ENCODE measurements around the gene EXOSC1. TPM values are rescaled to one million over a fixed set of nuclear protein-coding genes. Genes with fewer than 3 reads are reported as not detected.

Gene EXOSC1
- total RNA-seq, 1 experiment from 2014 or later = 47.1 TPM

DNA sequence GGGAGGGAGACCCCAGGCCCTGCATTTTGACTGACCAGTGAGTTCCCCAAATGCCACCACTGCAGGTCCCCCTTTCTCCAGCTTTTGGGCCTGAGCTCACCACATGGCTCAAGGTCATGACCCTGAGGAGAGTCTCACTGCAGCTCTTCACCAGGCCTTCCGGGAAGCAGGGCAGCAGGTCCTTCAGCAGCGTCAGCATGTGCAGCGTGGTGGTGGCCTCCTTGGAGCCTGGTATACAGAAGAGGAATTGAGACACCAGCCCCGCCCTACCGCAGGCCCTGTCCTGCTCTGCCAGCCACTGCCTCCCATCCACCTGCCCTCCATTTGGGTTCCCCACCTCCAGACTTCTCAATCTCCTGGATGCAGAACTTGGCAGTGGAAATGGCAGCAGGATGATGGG lies 57.7 kb downstream of the EXOSC1 start:
- Histone ChIP-seq H3K4me1 (ENCODE audit: low read length) (no peaks in the 10 kb centered on the region), H3K9me2 (replicated peaks; ENCODE audit: insufficient read depth, low read length) (no peaks in the 10 kb centered on the region), H3K36me3 (ENCODE audit: insufficient read depth, low read length) (no peaks in the 10 kb centered on the region), H2AFZ (ENCODE audit: low read length) (no peak overlapping the region), H3K4me3 (ENCODE audit: low read length) (no peak overlapping the region), H3K9me3 (ENCODE audit: low read length) (no peaks in the 10 kb centered on the region), H4K20me1 (ENCODE audit: insufficient read depth, low read depth, low read length) (no peaks in the 10 kb centered on the region), H3K4me2 (ENCODE audit: low read depth, low read length, poor library complexity, severe bottlenecking) (no peak overlapping the region), H3K27ac (ENCODE audit: low read length) (no peak overlapping the region), H3K79me2 (ENCODE audit: low read length) (no peaks in the 10 kb centered on the region), H3K27me3 (ENCODE audit: low read length) (no peaks in the 10 kb centered on the region), H3K9ac (ENCODE audit: low read length) (no peak overlapping the region)
- DNase-seq = no peak

Small RNAs within 50 kb of the gene (small RNA-seq; reads per million reads assigned to genes)
- not detected for gene RF00019

Other genes starting within 250 kb of the EXOSC1 start
- gene ARHGAP19, start 153.4 kb downstream of the EXOSC1 start, total RNA-seq (2014; rRNA removed; shearing (Covaris generic); ENCODE audit: low replicate concordance) = 10.4 and 11.4 TPM in 2 replicates
- 2.5 and 3.6 TPM in 2 replicates for gene FRAT1, start 126.7 kb downstream of the EXOSC1 start, total RNA-seq (2014; rRNA removed; shearing (Covaris generic); ENCODE audit: low replicate concordance)
- gene FRAT2, start 111.3 kb downstream of the EXOSC1 start, total RNA-seq (2014; rRNA removed; shearing (Covaris generic); ENCODE audit: low replicate concordance) = 8.3 and 12.0 TPM in 2 replicates
- gene RRP12, start 44.7 kb downstream of the EXOSC1 start, total RNA-seq (2014; rRNA removed; shearing (Covaris generic); ENCODE audit: low replicate concordance) = 16.2 and 16.5 TPM in 2 replicates
- 234 and 237 TPM in 2 replicates for gene PGAM1, start 19.8 kb downstream of the EXOSC1 start, total RNA-seq (2014; rRNA removed; shearing (Covaris generic); ENCODE audit: low replicate concordance)
- gene ZDHHC16, start 169 bp upstream of the EXOSC1 start, total RNA-seq (2014; rRNA removed; shearing (Covaris generic); ENCODE audit: low replicate concordance) = 16.3 and 25.5 TPM in 2 replicates
- gene MMS19, start 52.4 kb upstream of the EXOSC1 start, total RNA-seq (2014; rRNA removed; shearing (Covaris generic); ENCODE audit: low replicate concordance) = 45.2 and 56.0 TPM in 2 replicates
- gene UBTD1, start 52.9 kb upstream of the EXOSC1 start, total RNA-seq (2014; rRNA removed; shearing (Covaris generic); ENCODE audit: low replicate concordance) = 0.11 and 0.72 TPM in 2 replicates
- gene ANKRD2, start 126.8 kb upstream of the EXOSC1 start, total RNA-seq (2014; rRNA removed; shearing (Covaris generic); ENCODE audit: low replicate concordance) = not detected in 2 replicates
- gene HOGA1, start 138.4 kb upstream of the EXOSC1 start, total RNA-seq (2014; rRNA removed; shearing (Covaris generic); ENCODE audit: low replicate concordance) = 0.79 TPM in 1 of 2 replicates, not detected in the other
- not detected in 2 replicates for gene C10orf62, start 143.7 kb upstream of the EXOSC1 start, total RNA-seq (2014; rRNA removed; shearing (Covaris generic); ENCODE audit: low replicate concordance)
- not detected in 2 replicates for gene MORN4, start 187.5 kb upstream of the EXOSC1 start, total RNA-seq (2014; rRNA removed; shearing (Covaris generic); ENCODE audit: low replicate concordance)
- gene PI4K2A, start 194.7 kb upstream of the EXOSC1 start, total RNA-seq (2014; rRNA removed; shearing (Covaris generic); ENCODE audit: low replicate concordance) = 4.4 and 8.3 TPM in 2 replicates
- gene AVPI1, start 241.2 kb upstream of the EXOSC1 start, total RNA-seq (2014; rRNA removed; shearing (Covaris generic); ENCODE audit: low replicate concordance) = not detected in 2 replicates

All from Karpas-422 (cell line).